ENCODE data around the gene AOX1. TPM values are rescaled to one million over a fixed set of nuclear protein-coding genes. Genes with fewer than 3 reads are reported as not detected.

AOX1 gene
- total RNA-seq, 1 donor from 2014 or later = 3.4 TPM

- no peaks in the 10 kb centered on the region for H3K9me3 Mint-ChIP-seq (ENCODE audit: unreplicated experiment)
- H3K27me3 Mint-ChIP-seq (ENCODE audit: low read depth, unreplicated experiment) = peaks cover 2% of the 10 kb centered on the region
- H3K4me1 ChIP-seq (ENCODE audit: insufficient read depth, low read length) = peaks cover 15% of the 10 kb centered on the region
- FAIRE-seq (no peak), DNase-seq (ENCODE audit: low read depth) (peak; percentile 59)
- H3K79me2 ChIP-seq (ENCODE audit: insufficient read depth, low read length) = no peaks in the 10 kb centered on the region
- no peaks in the 10 kb centered on the region for H4K20me1 ChIP-seq (ENCODE audit: insufficient read depth, low read length)
- H3K9ac ChIP-seq (ENCODE audit: low read length) = no peak overlapping the region
- H3K4me3 ChIP-seq (ENCODE audit: insufficient read depth, low read depth, low read length) = no peak overlapping the region
- no peak overlapping the region for H3K27ac Mint-ChIP-seq (ENCODE audit: unreplicated experiment)
- no peaks in the 10 kb centered on the region for H3K36me3 Mint-ChIP-seq (ENCODE audit: low read depth, unreplicated experiment)
- H3K27ac ChIP-seq (ENCODE audit: low read depth, low read length) = no peak overlapping the region
- no peaks in the 10 kb centered on the region for H3K9me3 ChIP-seq (ENCODE audit: insufficient read depth, low read depth, low read length)
- H3K36me3 ChIP-seq (ENCODE audit: insufficient read depth, low read length) = no peaks in the 10 kb centered on the region
- H3K4me3 Mint-ChIP-seq (ENCODE audit: unreplicated experiment) = no peak overlapping the region
- no peak overlapping the region for H2AFZ ChIP-seq (ENCODE audit: low read depth, low read length)
- TF ChIP-seq EZH2 (IDR thresholded peaks at IDR 0.05; ENCODE audit: insufficient read depth, low read length) (no peak), CTCF (IDR thresholded peaks at IDR 0.05; ENCODE audit: insufficient read depth, low read depth, low read length) (no peak)
- peaks cover 17% of the 10 kb centered on the region for H3K4me1 Mint-ChIP-seq (ENCODE audit: low read depth, unreplicated experiment)
- no peaks in the 10 kb centered on the region for H3K27me3 ChIP-seq (ENCODE audit: insufficient read depth, low read length)
- peak overlapping the region; percentile 11 for H3K4me2 ChIP-seq (ENCODE audit: low read length)
These were observed 76.9 kb downstream of the AOX1 start for GRCh38 chr2:200662727-200663126.

- Mint-ChIP-seq H3K4me1 (ENCODE audit: low read depth, unreplicated experiment) (peaks cover 17% of the 10 kb centered on the region), H3K9me3 (ENCODE audit: unreplicated experiment) (no peaks in the 10 kb centered on the region)
- no peak for FAIRE-seq
These were observed 79.1 kb downstream of the AOX1 start for GRCh38 chr2:200664770-200665494.

More at GRCh38 chr2:200664770-200665494, 79.1 kb downstream of the AOX1 start:
- no peaks in the 10 kb centered on the region for H4K20me1 ChIP-seq (ENCODE audit: insufficient read depth, low read length)
- H3K36me3 ChIP-seq (ENCODE audit: insufficient read depth, low read length) = no peaks in the 10 kb centered on the region
- H3K4me3 ChIP-seq (ENCODE audit: insufficient read depth, low read depth, low read length) = no peak overlapping the region
- TF ChIP-seq EZH2 (IDR thresholded peaks at IDR 0.05; ENCODE audit: insufficient read depth, low read length) = no peak
- TF ChIP-seq CTCF (IDR thresholded peaks at IDR 0.05; ENCODE audit: insufficient read depth, low read depth, low read length) = no peak
- H3K4me1 ChIP-seq (ENCODE audit: insufficient read depth, low read length) = peaks cover 15% of the 10 kb centered on the region
- no peak overlapping the region for H3K9ac ChIP-seq (ENCODE audit: low read length)
- DNase-seq (ENCODE audit: low read depth) = no peak
- Mint-ChIP-seq H3K27me3 (ENCODE audit: low read depth, unreplicated experiment) (no peaks in the 10 kb centered on the region), H3K27ac (ENCODE audit: unreplicated experiment) (no peak overlapping the region), H3K36me3 (ENCODE audit: low read depth, unreplicated experiment) (no peaks in the 10 kb centered on the region), H3K4me3 (ENCODE audit: unreplicated experiment) (no peak overlapping the region)
- no peak overlapping the region for H2AFZ ChIP-seq (ENCODE audit: low read depth, low read length)
- no peaks in the 10 kb centered on the region for H3K79me2 ChIP-seq (ENCODE audit: insufficient read depth, low read length)
- H3K4me2 ChIP-seq (ENCODE audit: low read length) = no peak overlapping the region
- no peak overlapping the region for H3K27ac ChIP-seq (ENCODE audit: low read depth, low read length)
- H3K27me3 ChIP-seq (ENCODE audit: insufficient read depth, low read length) = no peaks in the 10 kb centered on the region
- no peaks in the 10 kb centered on the region for H3K9me3 ChIP-seq (ENCODE audit: insufficient read depth, low read depth, low read length)
